NT2/D1 (cell line): ENCODE results near the gene MORF4L1.

Experiments
- YY1 ChIP-seq: IDR thresholded peaks from 2 replicates; pipeline ENCODE4 v1.6.1; 2011; ENCODE audit not compliant: insufficient read length, insufficient read depth
- ZNF274 ChIP-seq: IDR thresholded peaks from 2 replicates; pipeline ENCODE4 v1.6.1; 2011; ENCODE audit warnings: mild to moderate bottlenecking, low read depth, low read length

GRCh38 chr15:78922527-78922926 is 49.8 kb downstream of the MORF4L1 start:
- no peak for TF ChIP-seq YY1
- TF ChIP-seq ZNF274 = no peak
